ENCODE results near the gene CLEC4G.
A peak's percentile ranks its signal among the peaks of the same experiment; 100 is the strongest.

DNA sequence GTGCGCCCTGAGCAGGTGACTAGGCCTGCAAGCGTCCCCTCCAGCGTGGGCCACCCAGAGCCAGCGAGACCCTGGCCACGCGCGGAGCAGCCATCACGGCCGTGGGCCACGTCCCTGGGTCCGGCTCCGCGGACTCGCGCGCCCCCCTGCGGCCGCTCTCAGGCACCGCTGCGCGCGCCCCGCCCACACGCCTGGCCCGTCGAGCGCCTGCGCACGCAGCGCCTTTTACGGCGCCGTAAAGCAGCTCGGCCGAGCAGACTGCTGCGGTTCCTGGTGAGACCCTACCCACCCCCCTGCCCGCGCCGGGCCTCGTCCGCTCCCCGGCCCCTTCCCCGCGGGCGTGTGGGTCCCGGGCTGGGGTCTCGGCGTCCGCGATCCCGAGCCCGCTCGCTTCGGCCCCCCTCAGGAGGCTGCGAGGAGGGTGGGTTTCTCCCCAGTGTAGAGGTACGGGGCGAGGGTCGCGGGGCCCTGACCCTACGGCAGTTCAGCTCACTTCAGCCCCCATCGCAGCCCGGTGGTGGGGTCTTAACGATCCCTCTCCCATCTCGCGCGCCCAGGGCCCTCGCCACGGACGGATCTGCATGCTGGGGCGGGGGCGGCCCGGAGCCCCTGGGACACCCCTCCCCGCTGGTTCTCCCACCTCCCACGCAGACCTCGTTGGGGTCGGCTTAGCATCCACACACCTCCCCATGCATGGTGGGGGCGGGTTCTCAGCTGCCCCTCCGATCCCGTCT is 51.1 kb downstream of the CLEC4G start, which contains the start of gene TRAPPC5:
- TF ChIP-seq MAFG (CRISPR knock-in tag; IDR thresholded peaks at IDR 0.05) = no peak
- TF ChIP-seq KLF6 (CRISPR knock-in tag; IDR thresholded peaks at IDR 0.05) = 0 out of 2 replicates have a peak, but pooled peaks have one; percentile 27
- TF ChIP-seq TCF12 (IDR thresholded peaks at IDR 0.05) = no peak
- TF ChIP-seq TCF12 (CRISPR knock-in tag; IDR thresholded peaks at IDR 0.05) = peak; percentile 59; the same call in 1 of the 2 replicates
- TF ChIP-seq RAD21 (CRISPR knock-in tag; IDR thresholded peaks at IDR 0.05) = peak; percentile 99
- TF ChIP-seq, protein P1, sequence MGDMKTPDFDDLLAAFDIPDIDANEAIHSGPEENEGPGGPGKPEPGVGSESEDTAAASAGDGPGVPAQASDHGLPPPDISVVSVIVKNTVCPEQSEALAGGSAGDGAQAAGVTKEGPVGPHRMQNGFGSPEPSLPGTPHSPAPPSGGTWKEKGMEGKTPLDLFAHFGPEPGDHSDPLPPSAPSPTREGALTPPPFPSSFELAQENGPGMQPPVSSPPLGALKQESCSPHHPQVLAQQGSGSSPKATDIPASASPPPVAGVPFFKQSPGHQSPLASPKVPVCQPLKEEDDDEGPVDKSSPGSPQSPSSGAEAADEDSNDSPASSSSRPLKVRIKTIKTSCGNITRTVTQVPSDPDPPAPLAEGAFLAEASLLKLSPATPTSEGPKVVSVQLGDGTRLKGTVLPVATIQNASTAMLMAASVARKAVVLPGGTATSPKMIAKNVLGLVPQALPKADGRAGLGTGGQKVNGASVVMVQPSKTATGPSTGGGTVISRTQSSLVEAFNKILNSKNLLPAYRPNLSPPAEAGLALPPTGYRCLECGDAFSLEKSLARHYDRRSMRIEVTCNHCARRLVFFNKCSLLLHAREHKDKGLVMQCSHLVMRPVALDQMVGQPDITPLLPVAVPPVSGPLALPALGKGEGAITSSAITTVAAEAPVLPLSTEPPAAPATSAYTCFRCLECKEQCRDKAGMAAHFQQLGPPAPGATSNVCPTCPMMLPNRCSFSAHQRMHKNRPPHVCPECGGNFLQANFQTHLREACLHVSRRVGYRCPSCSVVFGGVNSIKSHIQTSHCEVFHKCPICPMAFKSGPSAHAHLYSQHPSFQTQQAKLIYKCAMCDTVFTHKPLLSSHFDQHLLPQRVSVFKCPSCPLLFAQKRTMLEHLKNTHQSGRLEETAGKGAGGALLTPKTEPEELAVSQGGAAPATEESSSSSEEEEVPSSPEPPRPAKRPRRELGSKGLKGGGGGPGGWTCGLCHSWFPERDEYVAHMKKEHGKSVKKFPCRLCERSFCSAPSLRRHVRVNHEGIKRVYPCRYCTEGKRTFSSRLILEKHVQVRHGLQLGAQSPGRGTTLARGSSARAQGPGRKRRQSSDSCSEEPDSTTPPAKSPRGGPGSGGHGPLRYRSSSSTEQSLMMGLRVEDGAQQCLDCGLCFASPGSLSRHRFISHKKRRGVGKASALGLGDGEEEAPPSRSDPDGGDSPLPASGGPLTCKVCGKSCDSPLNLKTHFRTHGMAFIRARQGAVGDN (CRISPR knock-in tag; IDR thresholded peaks at IDR 0.05) = peak; percentile 70
- no peak for TF ChIP-seq CREM (IDR thresholded peaks at IDR 0.05)
- TF ChIP-seq CREM (CRISPR knock-in tag; IDR thresholded peaks at IDR 0.05) = no peak
- no peak for TF ChIP-seq NFIC (IDR thresholded peaks at IDR 0.05; ENCODE audit: low read length)
- TF ChIP-seq ZNF44 (CRISPR knock-in tag; IDR thresholded peaks at IDR 0.05) = no peak
- TF ChIP-seq ZNF451 (CRISPR knock-in tag; IDR thresholded peaks at IDR 0.05) = peak; percentile 35; the same call in 1 of the 2 replicates
- TF ChIP-seq, protein P2, sequence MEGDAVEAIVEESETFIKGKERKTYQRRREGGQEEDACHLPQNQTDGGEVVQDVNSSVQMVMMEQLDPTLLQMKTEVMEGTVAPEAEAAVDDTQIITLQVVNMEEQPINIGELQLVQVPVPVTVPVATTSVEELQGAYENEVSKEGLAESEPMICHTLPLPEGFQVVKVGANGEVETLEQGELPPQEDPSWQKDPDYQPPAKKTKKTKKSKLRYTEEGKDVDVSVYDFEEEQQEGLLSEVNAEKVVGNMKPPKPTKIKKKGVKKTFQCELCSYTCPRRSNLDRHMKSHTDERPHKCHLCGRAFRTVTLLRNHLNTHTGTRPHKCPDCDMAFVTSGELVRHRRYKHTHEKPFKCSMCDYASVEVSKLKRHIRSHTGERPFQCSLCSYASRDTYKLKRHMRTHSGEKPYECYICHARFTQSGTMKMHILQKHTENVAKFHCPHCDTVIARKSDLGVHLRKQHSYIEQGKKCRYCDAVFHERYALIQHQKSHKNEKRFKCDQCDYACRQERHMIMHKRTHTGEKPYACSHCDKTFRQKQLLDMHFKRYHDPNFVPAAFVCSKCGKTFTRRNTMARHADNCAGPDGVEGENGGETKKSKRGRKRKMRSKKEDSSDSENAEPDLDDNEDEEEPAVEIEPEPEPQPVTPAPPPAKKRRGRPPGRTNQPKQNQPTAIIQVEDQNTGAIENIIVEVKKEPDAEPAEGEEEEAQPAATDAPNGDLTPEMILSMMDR (CRISPR knock-in tag; IDR thresholded peaks at IDR 0.05) = peak; percentile 90
- peak; percentile 62; the same call in 1 of the 3 replicates for TF ChIP-seq MXI1 (IDR thresholded peaks at IDR 0.05; ENCODE audit: borderline replicate concordance, low read depth, low read length)
- TF ChIP-seq, protein P3, sequence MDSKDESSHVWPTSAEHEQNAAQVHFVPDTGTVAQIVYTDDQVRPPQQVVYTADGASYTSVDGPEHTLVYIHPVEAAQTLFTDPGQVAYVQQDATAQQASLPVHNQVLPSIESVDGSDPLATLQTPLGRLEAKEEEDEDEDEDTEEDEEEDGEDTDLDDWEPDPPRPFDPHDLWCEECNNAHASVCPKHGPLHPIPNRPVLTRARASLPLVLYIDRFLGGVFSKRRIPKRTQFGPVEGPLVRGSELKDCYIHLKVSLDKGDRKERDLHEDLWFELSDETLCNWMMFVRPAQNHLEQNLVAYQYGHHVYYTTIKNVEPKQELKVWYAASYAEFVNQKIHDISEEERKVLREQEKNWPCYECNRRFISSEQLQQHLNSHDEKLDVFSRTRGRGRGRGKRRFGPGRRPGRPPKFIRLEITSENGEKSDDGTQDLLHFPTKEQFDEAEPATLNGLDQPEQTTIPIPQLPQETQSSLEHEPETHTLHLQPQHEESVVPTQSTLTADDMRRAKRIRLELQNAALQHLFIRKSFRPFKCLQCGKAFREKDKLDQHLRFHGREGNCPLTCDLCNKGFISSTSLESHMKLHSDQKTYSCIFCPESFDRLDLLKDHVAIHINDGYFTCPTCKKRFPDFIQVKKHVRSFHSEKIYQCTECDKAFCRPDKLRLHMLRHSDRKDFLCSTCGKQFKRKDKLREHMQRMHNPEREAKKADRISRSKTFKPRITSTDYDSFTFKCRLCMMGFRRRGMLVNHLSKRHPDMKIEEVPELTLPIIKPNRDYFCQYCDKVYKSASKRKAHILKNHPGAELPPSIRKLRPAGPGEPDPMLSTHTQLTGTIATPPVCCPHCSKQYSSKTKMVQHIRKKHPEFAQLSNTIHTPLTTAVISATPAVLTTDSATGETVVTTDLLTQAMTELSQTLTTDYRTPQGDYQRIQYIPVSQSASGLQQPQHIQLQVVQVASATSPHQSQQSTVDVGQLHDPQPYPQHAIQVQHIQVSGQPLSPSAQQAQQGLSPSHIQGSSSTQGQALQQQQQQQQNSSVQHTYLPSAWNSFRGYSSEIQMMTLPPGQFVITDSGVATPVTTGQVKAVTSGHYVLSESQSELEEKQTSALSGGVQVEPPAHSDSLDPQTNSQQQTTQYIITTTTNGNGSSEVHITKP (CRISPR knock-in tag; IDR thresholded peaks at IDR 0.05; ENCODE audit: low read depth) = no peak
